IPS DF 6.9 (cell line): Measurements from ENCODE around the gene FANCE.

Experiments
- DNase-seq: peaks from one replicate; pipeline ENCODE4 v3.0.0-alpha.2; 2013; ENCODE audit warnings: low read depth, low spot score
- H3K27ac ChIP-seq: one replicate; pipeline ENCODE4 v1.5.1; 2013; ENCODE audit warnings: low read length, control low read depth
- H3K27me3 ChIP-seq: 2 replicates; pipeline ENCODE4 v1.6.1; 2013; ENCODE audit warnings: mild to moderate bottlenecking, low read length; ENCODE audit not compliant: control insufficient read depth, insufficient read depth
- H3K36me3 ChIP-seq: 2 replicates; pipeline ENCODE4 v1.6.1; 2013; ENCODE audit warnings: low read length; ENCODE audit not compliant: control insufficient read depth, insufficient read depth
- H3K4me1 ChIP-seq: 2 replicates; pipeline ENCODE4 v1.6.1; 2013; ENCODE audit warnings: low read length; ENCODE audit not compliant: control insufficient read depth, insufficient read depth
- H3K4me3 ChIP-seq: 2 replicates; pipeline ENCODE4 v1.5.1; 2013; ENCODE audit warnings: mild to moderate bottlenecking, low read length
- H3K9me3 ChIP-seq: 2 replicates; pipeline ENCODE4 v1.6.1; 2013; ENCODE audit warnings: low read length, inconsistent platforms; ENCODE audit not compliant: control insufficient read depth, insufficient read depth
- WGBS: extraction: QIAGEN DNeasy Blood & Tissue Kit; methylation state at CpG from one replicate; pipeline ENCODE4 v1.1.7; 2013; ENCODE audit warnings: mixed read lengths, missing lambda C conversion rate; ENCODE audit not compliant: insufficient read length, insufficient coverage; 5-methylcytosine and 5-hydroxymethylcytosine counted together

Gene FANCE

GRCh38 chr6:35475573-35475972 lies 23.4 kb downstream of the FANCE start:
- Histone ChIP-seq H3K27me3 (no peaks in the 10 kb centered on the region), H3K9me3 (no peaks in the 10 kb centered on the region), H3K4me1 (no peaks in the 10 kb centered on the region), H3K4me3 (no peak overlapping the region), H3K27ac (no peak overlapping the region), H3K36me3 (peaks cover 31% of the 10 kb centered on the region)
- WGBS, result no CpG with 5 or more reads among the region's 4 CpGs
- no peak for DNase-seq

- peaks cover 29% of the 10 kb centered on the region for H3K36me3 ChIP-seq
- no peaks in the 10 kb centered on the region for H3K9me3 ChIP-seq
- H3K27ac ChIP-seq, result no peak overlapping the region
- H3K4me3 ChIP-seq, result no peak overlapping the region
- no peaks in the 10 kb centered on the region for H3K27me3 ChIP-seq
- H3K4me1 ChIP-seq, result no peaks in the 10 kb centered on the region
- no peak for DNase-seq
- no CpG with 5 or more reads among the region's 14 CpGs for WGBS
These were observed 23.9 kb downstream of the FANCE start for GRCh38 chr6:35476004-35476403.

DNA sequence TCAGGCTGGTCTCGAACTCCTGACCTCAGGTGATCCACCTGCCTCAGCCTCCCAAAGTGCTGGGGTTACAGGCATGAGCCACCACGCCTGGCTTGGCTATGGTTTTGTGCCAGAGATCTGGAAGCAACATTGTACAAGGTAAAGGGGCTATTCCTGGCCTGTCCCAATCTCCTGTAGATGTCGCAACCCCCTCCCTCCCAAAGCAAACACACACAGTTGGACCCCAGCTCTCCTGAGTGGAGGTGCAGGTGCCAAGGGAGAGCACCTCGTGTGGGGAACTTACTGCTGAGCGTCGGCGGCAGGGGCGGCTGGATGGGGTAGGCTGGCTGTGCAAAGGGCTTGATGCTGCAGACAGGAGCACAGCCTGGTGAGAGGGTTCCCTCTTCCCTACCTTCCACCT lies 24.9 kb downstream of the FANCE start:
- Histone ChIP-seq H3K4me3 (no peak overlapping the region), H3K4me1 (no peaks in the 10 kb centered on the region), H3K36me3 (peaks cover 21% of the 10 kb centered on the region), H3K27ac (no peak overlapping the region), H3K9me3 (no peaks in the 10 kb centered on the region), H3K27me3 (no peaks in the 10 kb centered on the region)
- WGBS, result no CpG with 5 or more reads among the region's 8 CpGs
- no peak for DNase-seq

DNA sequence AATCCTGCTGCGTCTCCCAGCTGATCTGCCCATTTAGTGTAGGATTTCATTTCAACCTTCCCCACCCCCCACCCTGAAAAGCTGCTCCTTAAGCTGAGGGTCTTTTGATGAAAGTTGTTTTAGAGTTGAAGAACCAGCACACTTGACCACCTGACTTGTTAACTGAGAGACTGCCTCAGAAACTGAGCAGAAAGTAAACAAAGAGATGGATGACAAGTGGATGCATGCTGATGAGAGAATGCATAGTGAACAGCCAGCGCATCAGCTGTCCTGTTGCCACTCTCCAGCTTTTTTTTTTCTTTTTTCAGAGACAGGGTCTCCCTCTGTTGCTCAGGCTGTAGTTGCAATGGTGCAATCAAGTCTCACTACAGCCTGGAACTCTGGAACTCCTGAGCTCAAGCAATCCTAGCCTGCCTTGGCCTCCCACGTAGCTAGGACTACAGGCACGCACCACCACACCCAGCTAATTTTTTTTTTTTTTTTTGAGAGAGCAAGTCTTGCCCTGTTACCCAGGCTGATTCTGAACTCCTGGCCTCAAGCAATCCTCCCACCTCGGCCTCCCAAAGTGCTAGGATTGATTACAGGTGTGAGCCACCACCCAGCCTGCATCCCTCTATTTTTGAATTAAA lies 25.5 kb downstream of the FANCE start:
- Histone ChIP-seq H3K27ac (no peak overlapping the region), H3K36me3 (peaks cover 18% of the 10 kb centered on the region), H3K27me3 (no peaks in the 10 kb centered on the region), H3K4me1 (no peaks in the 10 kb centered on the region), H3K4me3 (no peak overlapping the region), H3K9me3 (no peaks in the 10 kb centered on the region)
- no peak for DNase-seq
- WGBS, result no CpG with 5 or more reads among the region's 5 CpGs

GRCh38 chr6:35478259-35478658 lies 26.1 kb downstream of the FANCE start:
- DNase-seq, result no peak
- Histone ChIP-seq H3K36me3 (peaks cover 21% of the 10 kb centered on the region), H3K9me3 (no peaks in the 10 kb centered on the region), H3K27ac (no peak overlapping the region), H3K4me3 (no peak overlapping the region), H3K4me1 (no peaks in the 10 kb centered on the region), H3K27me3 (no peaks in the 10 kb centered on the region)
- no CpG with 5 or more reads among the region's 7 CpGs for WGBS

- no peak for DNase-seq
- H3K36me3 ChIP-seq, result peaks cover 22% of the 10 kb centered on the region
- WGBS, result no CpG with 5 or more reads among the region's 12 CpGs
- H3K4me3 ChIP-seq, result no peak overlapping the region
- H3K27ac ChIP-seq, result no peak overlapping the region
- H3K4me1 ChIP-seq, result peaks cover 7% of the 10 kb centered on the region
- no peaks in the 10 kb centered on the region for H3K9me3 ChIP-seq
- H3K27me3 ChIP-seq, result no peaks in the 10 kb centered on the region
These were observed 28.0 kb downstream of the FANCE start for GRCh38 chr6:35480176-35480575.

- peaks cover 18% of the 10 kb centered on the region for H3K36me3 ChIP-seq
- H3K27ac ChIP-seq, result no peak overlapping the region
- H3K27me3 ChIP-seq, result no peaks in the 10 kb centered on the region
- no CpG with 5 or more reads among the region's 8 CpGs for WGBS
- peaks cover 7% of the 10 kb centered on the region for H3K4me1 ChIP-seq
- DNase-seq, result no peak
- H3K9me3 ChIP-seq, result no peaks in the 10 kb centered on the region
- no peak overlapping the region for H3K4me3 ChIP-seq
These were observed 29.1 kb downstream of the FANCE start for GRCh38 chr6:35481226-35481625.

GRCh38 chr6:35483062-35483461 lies 30.9 kb downstream of the FANCE start:
- peaks cover 11% of the 10 kb centered on the region for H3K4me1 ChIP-seq
- H3K4me3 ChIP-seq, result no peak overlapping the region
- no peak overlapping the region for H3K27ac ChIP-seq
- H3K36me3 ChIP-seq, result peaks cover 18% of the 10 kb centered on the region
- no peak for DNase-seq
- no peaks in the 10 kb centered on the region for H3K9me3 ChIP-seq
- no CpG with 5 or more reads among the region's 4 CpGs for WGBS
- H3K27me3 ChIP-seq, result no peaks in the 10 kb centered on the region

- H3K4me3 ChIP-seq, result no peak overlapping the region
- H3K27ac ChIP-seq, result no peak overlapping the region
- DNase-seq, result no peak
- H3K4me1 ChIP-seq, result peaks cover 11% of the 10 kb centered on the region
- WGBS, result no CpG with 5 or more reads among the region's 3 CpGs
- H3K27me3 ChIP-seq, result no peaks in the 10 kb centered on the region
- no peaks in the 10 kb centered on the region for H3K9me3 ChIP-seq
- H3K36me3 ChIP-seq, result 0 out of 2 replicates have a peak, but pooled peaks cover 13% of the 10 kb centered on the region
These were observed 31.4 kb downstream of the FANCE start for GRCh38 chr6:35483490-35483889.

GRCh38 chr6:35483893-35484645 lies 31.9 kb downstream of the FANCE start:
- H3K9me3 ChIP-seq, result no peaks in the 10 kb centered on the region
- no peak overlapping the region for H3K27ac ChIP-seq
- no CpG with 5 or more reads among the region's 13 CpGs for WGBS
- H3K27me3 ChIP-seq, result no peaks in the 10 kb centered on the region
- 0 out of 2 replicates have a peak, but pooled peaks cover 13% of the 10 kb centered on the region for H3K36me3 ChIP-seq
- H3K4me1 ChIP-seq, result peaks cover 11% of the 10 kb centered on the region
- no peak for DNase-seq
- no peak overlapping the region for H3K4me3 ChIP-seq
